Nucleus accumbens (tissue), 56 donors: Measurements from ENCODE around the gene ANXA7.
"Not testable (repeated sequence)": the region's sequence is repeated elsewhere in the genome, so short reads cannot be mapped to it uniquely, and the experiment has no call there.

Source experiments
- DNase-seq, 56 donors: peaks; one replicate each; lab custom pipeline; 2025; lab: John Stamatoyannopoulos, UW

Gene ANXA7

GRCh38 chr10:73408978-73409521 is 4.8 kb downstream of the ANXA7 start:
- no peak for DNase-seq

- DNase-seq: no peak
Measured at GRCh38 chr10:73408061-73408460, 5.8 kb downstream of the ANXA7 start.

GRCh38 chr10:73407495-73407894 is 6.4 kb downstream of the ANXA7 start:
- no peak for DNase-seq

DNA sequence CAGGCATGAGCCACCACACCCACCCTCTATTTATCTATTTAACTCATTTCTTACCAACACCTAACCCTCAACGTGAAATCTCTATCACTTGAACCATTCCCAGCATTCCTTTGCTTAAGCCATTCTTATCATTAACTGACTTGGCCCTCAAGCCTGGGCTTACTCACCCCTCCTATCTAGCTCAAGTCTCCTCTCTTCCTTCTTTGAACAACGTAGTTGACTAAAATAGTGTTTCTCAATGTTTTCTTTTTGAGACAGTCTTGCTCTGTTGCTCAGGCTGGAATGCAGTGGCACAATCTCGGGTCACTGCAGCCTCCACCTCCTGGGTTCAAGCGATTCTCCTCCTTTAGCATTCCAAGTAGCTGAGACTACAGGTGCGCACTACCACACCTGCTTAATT is 7.0 kb downstream of the ANXA7 start:
- DNase-seq: no peak

DNA sequence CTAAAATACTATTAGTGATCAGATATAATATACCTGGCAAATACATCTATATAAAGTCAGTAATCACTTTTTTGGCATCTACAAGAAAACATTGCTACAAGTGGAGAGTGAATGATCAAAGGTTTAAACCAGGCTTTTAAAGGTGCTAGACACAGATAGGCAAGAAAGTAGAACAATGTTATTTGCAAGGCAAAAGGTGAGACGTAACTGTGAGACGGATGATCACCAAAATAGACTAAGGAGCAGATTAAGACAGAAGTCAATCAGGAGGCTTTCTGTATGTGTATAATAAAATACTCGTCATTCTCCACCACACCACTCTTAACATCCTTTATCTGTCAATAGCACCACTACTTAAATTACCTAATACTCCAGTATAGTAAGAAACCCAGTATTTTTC is 8.3 kb downstream of the ANXA7 start:
- no peak for DNase-seq

- no peak for DNase-seq
Measured at GRCh38 chr10:73404690-73405089, 9.2 kb downstream of the ANXA7 start.

DNA sequence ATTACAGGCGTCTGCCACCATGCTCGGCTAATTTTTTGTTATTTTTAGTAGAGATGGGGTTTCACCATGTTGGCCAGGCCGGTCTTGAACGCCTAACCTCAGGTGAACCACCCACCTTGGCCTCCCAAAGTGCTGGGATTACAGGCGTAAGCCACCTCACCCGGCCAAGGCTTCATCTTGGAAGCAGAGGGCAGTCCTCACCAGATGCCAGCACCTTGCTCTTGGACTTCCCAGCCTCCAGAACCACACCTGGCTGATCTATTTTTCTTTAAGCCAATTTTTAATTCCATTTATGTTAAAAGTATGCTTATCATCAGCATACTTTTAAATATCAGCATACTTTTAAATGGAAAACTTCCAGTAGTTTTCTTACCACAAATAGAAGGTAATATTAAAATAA is 12.2 kb downstream of the ANXA7 start:
- no peak for DNase-seq

GRCh38 chr10:73399063-73399462 is 14.8 kb downstream of the ANXA7 start:
- no peak for DNase-seq

DNA sequence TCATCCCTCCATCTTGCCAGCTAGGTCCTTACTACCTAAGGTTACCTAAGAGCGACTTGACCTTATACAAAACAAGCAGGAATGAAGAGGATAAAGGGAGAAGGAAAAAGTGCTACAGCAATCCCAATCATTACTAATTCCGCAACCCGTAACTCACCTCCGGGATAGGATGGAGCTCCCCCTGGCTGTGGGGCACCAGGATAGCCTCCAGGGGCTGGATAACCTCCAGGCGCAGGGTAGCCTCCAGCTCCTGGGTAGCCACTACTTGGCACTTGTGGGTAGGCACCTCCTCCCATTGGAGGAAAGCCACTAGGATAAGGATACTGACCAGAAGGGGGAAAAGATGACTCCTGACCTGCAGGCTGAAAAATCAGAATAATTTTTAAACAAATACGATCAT is 15.8 kb downstream of the ANXA7 start:
- no peak for DNase-seq

GRCh38 chr10:73394325-73394724 is 19.5 kb downstream of the ANXA7 start:
- DNase-seq: not testable (repeated sequence)

GRCh38 chr10:73388228-73388627 is 25.6 kb downstream of the ANXA7 start:
- DNase-seq: no peak

GRCh38 chr10:73386583-73386982 is 27.3 kb downstream of the ANXA7 start:
- no peak for DNase-seq

GRCh38 chr10:73379064-73379748 is 34.7 kb downstream of the ANXA7 start:
- no peak for DNase-seq

DNA sequence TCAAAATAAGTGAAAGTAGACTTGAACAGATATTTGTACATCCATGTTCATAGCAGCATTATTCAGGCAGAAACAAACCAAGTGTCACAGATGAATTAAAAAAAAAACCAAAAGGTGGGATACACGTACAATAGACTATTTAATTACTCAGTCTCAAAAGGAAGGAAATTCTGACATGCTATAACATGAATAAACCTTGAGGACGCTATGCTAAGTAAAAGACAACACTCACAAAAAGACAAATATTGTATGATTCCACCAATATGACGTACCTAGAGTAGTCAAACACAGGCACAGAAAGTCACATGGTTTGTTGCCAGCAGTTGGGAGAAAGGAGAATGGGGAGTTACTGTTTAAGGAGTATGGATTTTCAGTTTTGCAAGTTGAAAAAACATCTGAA is 37.2 kb downstream of the ANXA7 start:
- no peak for DNase-seq

GRCh38 chr10:73368238-73368637 is 45.6 kb downstream of the ANXA7 start:
- peak in 7 of 56 donors; percentile 2 to 17 (median 7) for DNase-seq

GRCh38 chr10:73366381-73367298 is 47.2 kb downstream of the ANXA7 start:
- no peak for DNase-seq

- no peak for DNase-seq
Measured at GRCh38 chr10:73364964-73365363, 48.9 kb downstream of the ANXA7 start.

- DNase-seq: no peak
Measured at GRCh38 chr10:73359492-73359891, 54.4 kb downstream of the ANXA7 start.

DNA sequence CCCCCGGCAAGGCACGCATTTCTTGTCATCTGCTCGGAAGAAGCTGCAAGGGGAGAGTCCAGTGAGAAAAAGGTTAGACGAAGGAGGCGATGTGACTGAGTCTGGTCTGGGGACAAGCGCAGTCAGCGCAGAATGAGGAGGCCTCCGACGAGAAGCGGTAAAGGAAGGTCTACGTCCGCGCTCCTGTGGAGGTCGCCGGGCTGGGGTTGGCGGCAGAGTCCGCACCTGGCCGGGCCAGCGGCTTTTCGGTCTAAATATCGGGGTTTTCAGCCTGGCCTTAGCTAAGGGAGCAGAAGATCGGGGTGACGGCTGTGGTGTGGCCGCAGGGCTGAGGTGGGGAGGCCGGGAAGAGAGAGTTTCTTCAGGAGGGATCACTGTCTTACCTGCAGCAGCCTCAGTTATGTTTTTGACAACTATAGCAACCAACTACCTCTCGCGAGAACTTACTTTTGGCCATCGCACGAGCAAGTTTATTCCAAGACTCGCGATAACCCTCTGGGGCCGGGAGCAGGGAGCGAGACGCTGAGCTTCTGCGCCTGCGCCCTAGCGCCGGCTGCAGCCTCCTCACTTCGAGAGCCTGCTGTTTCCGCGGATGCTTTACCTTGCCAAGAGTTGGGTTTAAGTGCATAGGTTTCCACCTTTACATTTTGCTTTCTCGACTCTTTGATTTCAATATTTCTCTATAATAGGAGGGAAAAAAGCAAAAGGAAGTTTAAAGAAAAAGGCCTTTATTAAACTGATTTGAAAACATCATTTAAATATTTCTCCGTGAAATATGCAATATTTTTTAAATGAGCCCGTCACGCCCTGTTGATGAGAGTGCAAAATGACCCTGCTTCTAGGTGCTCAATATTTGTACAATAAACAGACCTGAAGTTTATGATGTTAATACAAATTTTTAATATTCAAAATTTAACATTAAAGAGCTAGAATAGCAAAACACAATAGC is 55.3 kb downstream of the ANXA7 start, which contains the start of gene CFAP70:
Gene CFAP70, minus strand, starts transcription at position 534 of the 949 bp plus-strand sequence. CDS start 4,068 bp downstream, outside the sequence.
- peak in 55 of 56 donors; percentile 37 to 94 (median 80) for DNase-seq

GRCh38 chr10:73357821-73358220 is 56.0 kb downstream of the ANXA7 start:
- no peak for DNase-seq
